GM12891 (cell line): ENCODE results near the gene MIOX.

Experiments used
- POLR2A ChIP-seq: IDR thresholded peaks from 2 replicates; pipeline ENCODE4 v1.6.1; 2011; ENCODE audit warnings: low read depth, low read length, control low read depth
- POLR2AphosphoS5 ChIP-seq: IDR thresholded peaks from 2 replicates; pipeline ENCODE4 v1.6.1; 2011; ENCODE audit warnings: low read depth, low read length, control low read depth
- SPI1 ChIP-seq: IDR thresholded peaks from 2 replicates; pipeline ENCODE4 v1.6.1; 2011; ENCODE audit warnings: low read depth, low read length, control low read depth
- TAF1 ChIP-seq: IDR thresholded peaks from 2 replicates; pipeline ENCODE4 v1.6.1; 2011; ENCODE audit warnings: low read depth, low read length, control low read depth

GRCh38 chr22:50483556-50483955, 3.1 kb upstream of the MIOX start:
- TF ChIP-seq POLR2AphosphoS5 (no peak), POLR2A (no peak), SPI1 (no peak), TAF1 (no peak)
